ENCODE results near the gene GABRA5. TPM values are rescaled to one million over a fixed set of nuclear protein-coding genes. Genes with fewer than 3 reads are reported as not detected.

The GABRA5 gene
- total and polyA plus RNA-seq, 11 donors: not detected

DNA sequence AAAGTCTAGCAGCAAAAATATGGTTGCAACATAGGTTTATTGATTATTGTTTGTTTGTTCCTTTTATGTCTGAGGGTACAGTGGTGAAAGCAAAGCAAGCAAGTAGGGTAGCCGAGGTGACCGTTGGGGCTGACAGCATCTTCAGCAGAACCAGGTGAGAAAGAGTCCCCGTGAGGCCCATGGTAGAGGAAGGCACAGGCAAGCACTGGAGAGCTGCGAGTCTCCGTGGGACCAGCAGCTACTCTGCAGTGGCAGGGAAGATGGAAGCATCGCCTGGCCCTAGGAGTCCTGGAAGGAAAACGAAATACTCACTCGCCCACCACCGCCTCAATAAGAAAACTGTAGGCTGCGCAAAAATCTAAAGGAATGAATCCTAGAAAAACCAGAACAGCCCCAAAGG is 25.3 kb upstream of the GABRA5 start:
- WGBS, 4 donors: 52 to 84% (median 67%) methylated on average over 10 of the region's 10 CpGs
- H3K36me3 ChIP-seq: no peaks in the 10 kb centered on the region
- ATAC-seq: no peak
- TF ChIP-seq POLR2A (IDR thresholded peaks at IDR 0.05): no peak
- TF ChIP-seq, protein P1, sequence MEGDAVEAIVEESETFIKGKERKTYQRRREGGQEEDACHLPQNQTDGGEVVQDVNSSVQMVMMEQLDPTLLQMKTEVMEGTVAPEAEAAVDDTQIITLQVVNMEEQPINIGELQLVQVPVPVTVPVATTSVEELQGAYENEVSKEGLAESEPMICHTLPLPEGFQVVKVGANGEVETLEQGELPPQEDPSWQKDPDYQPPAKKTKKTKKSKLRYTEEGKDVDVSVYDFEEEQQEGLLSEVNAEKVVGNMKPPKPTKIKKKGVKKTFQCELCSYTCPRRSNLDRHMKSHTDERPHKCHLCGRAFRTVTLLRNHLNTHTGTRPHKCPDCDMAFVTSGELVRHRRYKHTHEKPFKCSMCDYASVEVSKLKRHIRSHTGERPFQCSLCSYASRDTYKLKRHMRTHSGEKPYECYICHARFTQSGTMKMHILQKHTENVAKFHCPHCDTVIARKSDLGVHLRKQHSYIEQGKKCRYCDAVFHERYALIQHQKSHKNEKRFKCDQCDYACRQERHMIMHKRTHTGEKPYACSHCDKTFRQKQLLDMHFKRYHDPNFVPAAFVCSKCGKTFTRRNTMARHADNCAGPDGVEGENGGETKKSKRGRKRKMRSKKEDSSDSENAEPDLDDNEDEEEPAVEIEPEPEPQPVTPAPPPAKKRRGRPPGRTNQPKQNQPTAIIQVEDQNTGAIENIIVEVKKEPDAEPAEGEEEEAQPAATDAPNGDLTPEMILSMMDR (IDR thresholded peaks at IDR 0.05): no peak
- peaks cover 0 to 28% (median 5%) of the 10 kb centered on the region in 9 donors for H3K27me3 ChIP-seq
- no peak overlapping the region for H3K4me3 ChIP-seq
- H3K9me3 ChIP-seq: peaks cover 0 to 10% (median 0%) of the 10 kb centered on the region in 12 donors
- H3K27ac ChIP-seq: no peak overlapping the region
- DNase-seq: no peak
- H3K4me1 ChIP-seq: no peaks in the 10 kb centered on the region
- intact Hi-C loops (cut with DNase I): loop anchor here in 1 of 10 donors (10.0 kb wide), 1 partner anchor 73 kb away; no protein-coding TSS in a partner anchor

DNA sequence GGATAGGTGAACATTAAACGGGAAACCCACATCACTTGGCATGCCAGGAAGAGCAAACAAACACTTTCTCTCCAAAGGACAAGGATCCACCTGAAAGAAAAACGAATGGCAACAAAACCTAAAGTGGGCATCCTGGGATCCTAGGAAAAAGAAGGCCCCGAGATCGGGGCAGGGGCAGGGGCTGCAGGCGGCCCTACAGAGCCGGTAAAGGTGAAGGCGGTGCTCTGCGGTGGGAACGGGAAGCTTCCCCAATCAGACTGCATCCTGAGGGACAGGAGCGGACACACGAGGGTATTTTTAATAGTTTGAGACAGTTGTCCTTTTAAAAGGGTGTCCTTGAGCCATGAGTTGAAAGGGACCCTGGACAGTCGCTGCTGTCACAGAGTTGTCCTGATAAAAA is 24.9 kb upstream of the GABRA5 start:
- H3K4me3 ChIP-seq: no peak overlapping the region
- 31 to 61% (median 51%) methylated on average over 12 of the region's 12 CpGs for WGBS, 4 donors
- H3K9me3 ChIP-seq: peaks cover 0 to 6% (median 0%) of the 10 kb centered on the region in 12 donors
- peaks cover 0 to 28% (median 5%) of the 10 kb centered on the region in 9 donors for H3K27me3 ChIP-seq
- no peaks in the 10 kb centered on the region for H3K4me1 ChIP-seq
- no peak overlapping the region for H3K27ac ChIP-seq
- H3K36me3 ChIP-seq: no peaks in the 10 kb centered on the region
- no peak for ATAC-seq
- intact Hi-C loops (cut with DNase I): loop anchor here in 1 of 10 donors (10.0 kb wide), 1 partner anchor 73 kb away; no protein-coding TSS in a partner anchor
- no peak for DNase-seq
- TF ChIP-seq, protein P1 (IDR thresholded peaks at IDR 0.05): no peak
- TF ChIP-seq POLR2A (IDR thresholded peaks at IDR 0.05): no peak

DNA sequence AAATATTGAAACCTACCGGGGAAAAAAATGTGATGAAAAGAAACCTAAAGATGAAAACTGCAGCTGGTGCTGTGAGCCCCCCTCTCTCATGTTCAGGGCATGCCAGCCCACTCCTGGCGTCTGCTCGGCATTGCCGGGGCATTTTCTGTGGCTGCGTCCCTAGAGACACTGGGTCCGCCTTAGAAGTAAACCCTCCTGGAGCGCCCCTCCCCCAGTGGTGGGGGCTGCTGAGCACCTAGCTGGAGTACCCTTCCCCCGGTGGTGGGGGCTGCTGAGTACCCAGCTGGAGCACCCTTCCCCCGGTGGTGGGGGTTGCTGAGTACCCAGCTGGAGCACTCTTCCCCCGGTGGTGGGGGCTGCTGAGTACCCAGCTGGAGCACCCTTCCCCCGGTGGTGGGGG is 24.5 kb upstream of the GABRA5 start:
- DNase-seq (no peak), ATAC-seq (no peak)
- H3K27me3 ChIP-seq: peaks cover 0 to 28% (median 5%) of the 10 kb centered on the region in 9 donors
- H3K9me3 ChIP-seq: peaks cover 0 to 2% (median 0%) of the 10 kb centered on the region in 12 donors
- H3K36me3 ChIP-seq: no peaks in the 10 kb centered on the region
- TF ChIP-seq, protein P1 (IDR thresholded peaks at IDR 0.05): no peak
- no peak for TF ChIP-seq POLR2A (IDR thresholded peaks at IDR 0.05)
- intact Hi-C loops (cut with DNase I): loop anchor here in 1 of 10 donors (10.0 kb wide), 1 partner anchor 72 kb away; no protein-coding TSS in a partner anchor
- 50 to 70% (median 55%) methylated on average over 7 to 11 of the region's 11 CpGs for WGBS, 4 donors
- H3K4me3 ChIP-seq: no peak overlapping the region
- H3K4me1 ChIP-seq: no peaks in the 10 kb centered on the region
- H3K27ac ChIP-seq: no peak overlapping the region

DNA sequence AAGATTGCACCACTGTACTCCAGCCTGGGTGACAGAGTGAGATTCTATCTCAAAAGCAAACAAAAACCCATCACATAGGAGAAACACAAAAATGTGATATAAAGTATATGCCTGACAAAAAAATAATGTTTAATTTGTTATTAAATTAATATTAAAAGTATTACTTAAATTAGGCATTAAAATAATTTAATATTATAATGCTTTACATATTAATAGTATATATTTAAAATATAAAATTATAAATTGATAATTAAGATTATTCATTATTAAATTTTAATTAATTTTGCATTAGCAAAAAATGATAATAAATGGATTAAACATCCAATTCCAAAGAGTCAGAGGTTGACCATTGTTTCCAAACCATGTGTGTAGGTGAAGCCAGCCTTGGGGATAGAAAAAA is 22.0 kb upstream of the GABRA5 start:
- no peak overlapping the region for H3K27ac ChIP-seq
- TF ChIP-seq POLR2A (IDR thresholded peaks at IDR 0.05): no peak
- TF ChIP-seq, protein P1 (IDR thresholded peaks at IDR 0.05): no peak
- H3K9me3 ChIP-seq: no peaks in the 10 kb centered on the region
- no peaks in the 10 kb centered on the region for H3K36me3 ChIP-seq
- no peak for DNase-seq
- H3K27me3 ChIP-seq: peaks cover 0 to 15% (median 5%) of the 10 kb centered on the region in 9 donors
- no peak overlapping the region for H3K4me3 ChIP-seq
- intact Hi-C loops (cut with DNase I): loop anchor here in 1 of 10 donors (10.0 kb wide), 1 partner anchor 70 kb away; no protein-coding TSS in a partner anchor
- ATAC-seq: no peak
- no peaks in the 10 kb centered on the region for H3K4me1 ChIP-seq
